H1 (cell line): ENCODE measurements around the gene PGP. TPM values are rescaled to one million over a fixed set of nuclear protein-coding genes. Genes with fewer than 3 reads are reported as not detected.

Experiments used
- CTCF ChIA-PET: fragments of 300-600 bp; sonication (Branson Sonifier 250); formaldehyde crosslinking; loops from one replicate; lab custom pipeline; 2021; ENCODE audit not compliant: partially characterized antibody; lab: Charles Lee
- POLR2A ChIA-PET: fragments of 300-600 bp; sonication (Branson Sonifier 250); formaldehyde crosslinking; loops from one replicate; lab custom pipeline; 2021; ENCODE audit warnings: inconsistent platforms; ENCODE audit not compliant: partially characterized antibody; lab: Charles Lee
- DNase-seq, 2 experiments: peaks; one replicate each; pipeline versions ENCODE4 v3.0.0 to v3.0.0-alpha.2; 2010 to 2022; ENCODE audit warnings: low spot score in 2 of 2, low read depth in 1 of 2, mixed read lengths in 1 of 2
- FAIRE-seq: peaks from 2 replicates; lab custom pipeline; 2011; peaks lifted over from hg19 to GRCh38; lab: Jason Lieb, UNC
- H2AFZ ChIP-seq: 2 replicates; pipeline ENCODE4 v1.8.1; 2012; ENCODE audit warnings: low read length, inconsistent platforms
- H2AK5ac ChIP-seq: 2 replicates; pipeline ENCODE4 v1.6.1; 2013; ENCODE audit warnings: low read depth, low read length
- H2BK120ac ChIP-seq: replicated peaks from 2 replicates; pipeline ENCODE3; 2013; ENCODE audit warnings: low read depth, low read length, inconsistent platforms
- H2BK12ac ChIP-seq: 2 replicates; pipeline ENCODE4 v1.6.1; 2013; ENCODE audit warnings: low read depth, low read length
- H2BK15ac ChIP-seq: 2 replicates; pipeline ENCODE4 v1.6.1; 2013; ENCODE audit warnings: low read length
- H2BK20ac ChIP-seq: 2 replicates; pipeline ENCODE4 v1.6.1; 2013; ENCODE audit warnings: low read length
- H2BK5ac ChIP-seq: 2 replicates; pipeline ENCODE4 v1.6.1; 2013; ENCODE audit warnings: low read depth, low read length
- H3K14ac ChIP-seq: 2 replicates; pipeline ENCODE4 v1.6.1; 2013; ENCODE audit warnings: inconsistent platforms; ENCODE audit not compliant: insufficient read length
- H3K18ac ChIP-seq: 2 replicates; pipeline ENCODE4 v1.6.1; 2013; ENCODE audit warnings: low read length; ENCODE audit errors: extremely low read depth
- H3K23ac ChIP-seq: 2 replicates; pipeline ENCODE4 v1.6.1; 2013; ENCODE audit warnings: inconsistent platforms; ENCODE audit not compliant: insufficient read length
- H3K23me2 ChIP-seq: 2 replicates; pipeline ENCODE4 v1.6.1; 2013; ENCODE audit warnings: low read depth, low read length
- H3K27ac ChIP-seq: 2 replicates; pipeline ENCODE4 v1.6.1; 2011; ENCODE audit warnings: low read depth, low read length, inconsistent platforms
- H3K27me3 ChIP-seq, 4 experiments: replicated peaks in 1 of 4; 1 replicate in 1 of 4; 2 replicates in 3 of 4; pipeline versions ENCODE4 v1.6.1 to v1.8.1; 2011 to 2013; ENCODE audit warnings: low read length in 3 of 4, mild to moderate bottlenecking in 3 of 4, inconsistent platforms in 2 of 4, mixed read lengths in 2 of 4, moderate library complexity in 1 of 4; ENCODE audit not compliant: control insufficient read depth in 3 of 4, insufficient read depth in 3 of 4; ENCODE audit errors: extremely low read depth in 1 of 4
- H3K36me3 ChIP-seq, 4 experiments: 2 replicates each; pipeline versions ENCODE4 v1.6.1 to v1.8.1; 2011 to 2013; ENCODE audit warnings: mild to moderate bottlenecking in 4 of 4, low read length in 3 of 4, moderate library complexity in 2 of 4, control low read depth in 1 of 4, inconsistent platforms in 1 of 4; ENCODE audit not compliant: insufficient read depth in 4 of 4, control insufficient read depth in 2 of 4
- H3K4ac ChIP-seq: replicated peaks from 2 replicates; pipeline ENCODE3; 2013; ENCODE audit warnings: low read length, low read depth, mixed read lengths, inconsistent platforms; ENCODE audit not compliant: insufficient read length
- H3K4me1 ChIP-seq, 4 experiments: replicated peaks in 1 of 4; 1 replicate in 1 of 4; 2 replicates in 3 of 4; pipeline versions ENCODE4 v1.6.1 to v1.8.1; 2011 to 2013; ENCODE audit warnings: low read length in 3 of 4, inconsistent platforms in 2 of 4, mixed read lengths in 1 of 4; ENCODE audit not compliant: insufficient read depth in 4 of 4, control insufficient read depth in 3 of 4
- H3K4me2 ChIP-seq, 2 experiments: 2 replicates each; pipeline versions ENCODE4 v1.6.1 to v1.8.1; 2011 to 2013; ENCODE audit warnings: low read depth in 2 of 2, low read length in 2 of 2, control low read depth in 1 of 2, inconsistent platforms in 1 of 2, mild to moderate bottlenecking in 1 of 2; ENCODE audit not compliant: insufficient read depth in 1 of 2
- H3K4me3 ChIP-seq, 4 experiments: fragments of 200-600, 300-600 bp in 1 of 4; sonication (generic), shearing (Covaris generic), sonication (Bioruptor Twin) in 1 of 4; 2 replicates each; pipeline versions ENCODE4 v1.5.1 to v1.8.1; 2011 to 2016; ENCODE audit warnings: low read length in 4 of 4, low read depth in 3 of 4, control low read depth in 2 of 4, inconsistent platforms in 2 of 4, mild to moderate bottlenecking in 2 of 4, mixed read lengths in 1 of 4, moderate library complexity in 1 of 4; ENCODE audit not compliant: insufficient read depth in 2 of 4; ENCODE audit errors: extremely low read depth in 1 of 4
- H3K56ac ChIP-seq: replicated peaks from 2 replicates; pipeline ENCODE3; 2013; ENCODE audit warnings: low read depth, mild to moderate bottlenecking, mixed read lengths, low read length, inconsistent platforms; ENCODE audit not compliant: insufficient read length
- H3K79me1 ChIP-seq: 2 replicates; pipeline ENCODE4 v1.6.1; 2013; ENCODE audit warnings: low read depth, low read length, control low read depth
- H3K79me2 ChIP-seq, 2 experiments: 2 replicates each; pipeline versions ENCODE4 v1.6.1 to v1.8.1; 2012 to 2013; ENCODE audit warnings: low read length in 2 of 2, mild to moderate bottlenecking in 2 of 2, inconsistent platforms in 1 of 2; ENCODE audit not compliant: insufficient read depth in 2 of 2, control insufficient read depth in 1 of 2
- H3K9ac ChIP-seq, 4 experiments: replicated peaks in 1 of 4; 1 replicate in 1 of 4; 2 replicates in 3 of 4; pipeline versions ENCODE4 v1.6.1 to v1.8.1; 2011 to 2013; ENCODE audit warnings: low read depth in 3 of 4, low read length in 3 of 4, control low read depth in 2 of 4, mild to moderate bottlenecking in 2 of 4, moderate library complexity in 2 of 4, inconsistent platforms in 1 of 4; ENCODE audit errors: extremely low read depth in 1 of 4
- H3K9me3 ChIP-seq, 2 experiments: 2 replicates each; pipeline versions ENCODE4 v1.6.1 to v1.8.1; 2012 to 2013; ENCODE audit warnings: mild to moderate bottlenecking in 2 of 2, moderate library complexity in 2 of 2, control low read depth in 1 of 2, inconsistent platforms in 1 of 2, low read depth in 1 of 2, low read length in 1 of 2, mixed read lengths in 1 of 2; ENCODE audit not compliant: insufficient read depth in 2 of 2
- H4K20me1 ChIP-seq, 2 experiments: replicated peaks in 1 of 2; 2 replicates each; pipeline versions ENCODE3 to v1.8.1; 2011 to 2013; ENCODE audit warnings: inconsistent platforms in 2 of 2, low read length in 2 of 2, mild to moderate bottlenecking in 1 of 2; ENCODE audit not compliant: insufficient read depth in 2 of 2, control insufficient read depth in 1 of 2
- H4K5ac ChIP-seq: 2 replicates; pipeline ENCODE4 v1.6.1; 2013; ENCODE audit warnings: low read length, low read depth, mixed read lengths, inconsistent platforms; ENCODE audit not compliant: insufficient read length
- H4K8ac ChIP-seq: 2 replicates; pipeline ENCODE4 v1.8.0; 2013; ENCODE audit warnings: mild to moderate bottlenecking, moderate library complexity, low read length, inconsistent platforms; ENCODE audit not compliant: insufficient read depth; ENCODE audit errors: extremely low read depth
- H4K91ac ChIP-seq: replicated peaks from 2 replicates; pipeline ENCODE3; 2013; ENCODE audit warnings: low read length, mixed read lengths, inconsistent platforms; ENCODE audit not compliant: insufficient read length
- KDM1A ChIP-seq: fragments of 200-600, 300-600 bp; sonication (generic); IDR thresholded peaks from 2 replicates; pipeline ENCODE4 v1.7.1; 2016; ENCODE audit warnings: mild to moderate bottlenecking, low read length, borderline replicate concordance
- WGBS, 2 experiments: shearing (Covaris generic) in 1 of 2; methylation state at CpG; one replicate each; pipeline versions ENCODE4 v1.1.6 to v1.1.7; 2013 to 2015; ENCODE audit warnings: low lambda C conversion rate in 2 of 2, mixed read lengths in 2 of 2, inconsistent platforms in 1 of 2, low coverage in 1 of 2, missing lambda C conversion rate in 1 of 2; ENCODE audit not compliant: insufficient replicate concordance in 2 of 2, insufficient coverage in 1 of 2, insufficient read length in 1 of 2; ENCODE audit errors: extremely low coverage in 1 of 2, missing lambda C conversion rate in 1 of 2; 5-methylcytosine and 5-hydroxymethylcytosine counted together
- polyA plus RNA-seq, 7 experiments: library from polyadenylated mRNA; depleted of rRNA in 3 of 7; stranded (reverse) in 5 of 7; unstranded in 2 of 7; fragments of >200 nt in 5 of 7; fragments of 200-250 nt in 2 of 7; gene quantifications; 1 replicate in 5 of 7; 2 replicates in 1 of 7; 4 replicates in 1 of 7; pipeline versions ENCODE4 v1.2.1 to v1.2.3, GENCODE V29; 2011 to 2013; ENCODE audit warnings: missing spikeins in 2 of 7, mixed read lengths in 2 of 7
- total RNA-seq: library from RNA; stranded (reverse); fragmentation: NEBNext Ultra II Directional; extraction: Animal tissue kit (Norgen Biotek cat#: 25700); gene quantifications from 2 replicates; pipeline ENCODE4 v1.2.1, GENCODE V29; 2021

PGP gene
- total and polyA plus RNA-seq, 2 of the 8 experiments (the other 6 are each of a cell fraction or from before 2014, with no cell fraction given) = 30.9 to 55.9 TPM

DNA sequence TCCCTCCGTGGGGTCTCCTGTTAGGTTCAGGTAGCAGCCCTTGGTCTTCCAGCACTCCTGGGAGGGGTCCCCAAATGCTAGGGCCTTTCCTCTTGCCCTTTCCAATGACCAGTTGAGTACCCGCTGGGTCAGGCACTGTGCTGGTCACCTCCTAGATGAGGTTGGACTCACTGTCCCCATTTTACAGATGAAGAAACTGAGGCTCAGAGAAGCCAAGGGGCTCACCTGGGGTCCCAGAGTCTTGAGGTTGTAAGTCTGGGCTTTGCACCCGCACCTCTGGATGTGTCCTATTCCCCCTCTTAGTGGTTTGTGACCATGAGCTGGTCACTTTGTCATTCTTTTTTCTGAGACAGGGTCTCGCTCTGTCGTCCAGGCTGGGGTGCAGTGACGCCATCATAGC, 16.9 kb downstream of the PGP start:
- CTCF ChIA-PET = interaction anchor here (0.9 to 1.8 kb wide), 2 partner anchors 13 to 39 kb away, joined by 3 to 6 read pairs; partner anchors contain the start of gene DNASE1L2
- H2BK120ac ChIP-seq = no peak overlapping the region
- H2BK12ac ChIP-seq = no peak overlapping the region
- H3K4me1 ChIP-seq = peaks cover 0 to 10% (median 3%) of the 10 kb centered on the region in 4 experiments; a peak in 4 of 7 replicates
- H3K9me3 ChIP-seq = no peaks in the 10 kb centered on the region
- POLR2A ChIA-PET = interaction anchor here (0.8 to 6.9 kb wide), 12 partner anchors 8 to 65 kb away, joined by 3 to 63 read pairs (median 6); partner anchors contain the start of genes BRICD5, DNASE1L2, ECI1 and MLST8
- H4K20me1 ChIP-seq = peaks cover 4 to 14% of the 10 kb centered on the region in 2 experiments
- H3K27ac ChIP-seq = no peak overlapping the region
- no peak overlapping the region for H3K14ac ChIP-seq
- H4K91ac ChIP-seq = peak overlapping the region; percentile 85
- 80% methylated on average over 6 of the region's 6 CpGs; no CpG with 5 or more reads in 1 of the 2 experiments for WGBS, 2 experiments
- peaks cover 4 to 34% (median 24%) of the 10 kb centered on the region in 4 experiments for H3K27me3 ChIP-seq
- H3K9ac ChIP-seq = no peak overlapping the region
- no peak overlapping the region; a peak in 1 of 4 replicates for H3K4me2 ChIP-seq
- no peak overlapping the region for H2BK5ac ChIP-seq
- no peak overlapping the region for H2AFZ ChIP-seq
- H2AK5ac ChIP-seq = no peak overlapping the region
- peaks cover 8% of the 10 kb centered on the region; the same call in 1 of the 2 replicates for H3K23me2 ChIP-seq
- H3K23ac ChIP-seq = no peak overlapping the region
- H3K36me3 ChIP-seq = no peaks in the 10 kb centered on the region
- no peak overlapping the region for H3K4ac ChIP-seq
- peak overlapping the region; percentile 14; the same call in 1 of the 2 replicates for H4K8ac ChIP-seq
- H3K79me2 ChIP-seq = no peaks in the 10 kb centered on the region
- H3K79me1 ChIP-seq = no peaks in the 10 kb centered on the region
- H2BK20ac ChIP-seq = no peak overlapping the region
- H2BK15ac ChIP-seq = peak overlapping the region; percentile 72; the same call in 1 of the 2 replicates
- no peak overlapping the region for H3K56ac ChIP-seq
- no peak overlapping the region for H4K5ac ChIP-seq
- DNase-seq = no peak
- H3K4me3 ChIP-seq = no peak overlapping the region
- H3K18ac ChIP-seq = no peak overlapping the region
- no peak for FAIRE-seq
- peak; percentile 46; the same call in 1 of the 2 replicates for TF ChIP-seq KDM1A
